IMR-90 (cell line): ENCODE measurements around the gene TEX36. TPM values are rescaled to one million over a fixed set of nuclear protein-coding genes. Genes with fewer than 3 reads are reported as not detected.

ENCODE experiments used
- ATAC-seq: fragments of 200-7000 bp; cut with Tn5 transposase; 2 replicates; pipeline ENCODE4 v1.9.1; 2020; ENCODE audit warnings: low read depth, mild to moderate bottlenecking, moderate library complexity
- BruUV-seq: library from RNA; stranded (reverse); fragments of 400-500 nt; replicated peaks from 2 replicates; lab custom pipeline; 2021; lab: Mats Ljungman, UMichigan
- CTCF ChIA-PET: fragments of 300-600 bp; formaldehyde crosslinking; extraction: SDS; loops from one replicate; lab custom pipeline; 2021; ENCODE audit warnings: antibody characterized with exemption; lab: Yijun Ruan, JAX
- POLR2A ChIA-PET: fragments of 300-600 bp; sonication (Branson Sonifier 250); formaldehyde crosslinking; loops from one replicate; lab custom pipeline; 2022; ENCODE audit warnings: antibody characterized with exemption; ENCODE audit not compliant: unreplicated experiment; lab: Charles Lee
- DNase-seq: peaks from one replicate; pipeline ENCODE4 v3.0.0; 2013
- H2AFZ ChIP-seq: replicated peaks from 2 replicates; pipeline ENCODE3; 2013; ENCODE audit warnings: low read length, mild to moderate bottlenecking; ENCODE audit not compliant: poor library complexity
- H2AK5ac ChIP-seq: 2 replicates; pipeline ENCODE4 v1.6.1; 2013; ENCODE audit warnings: low read depth, low read length, inconsistent platforms
- H2AK9ac ChIP-seq: replicated peaks from 2 replicates; pipeline ENCODE3; 2013; ENCODE audit warnings: mild to moderate bottlenecking, low read depth, low read length, moderate library complexity; ENCODE audit not compliant: poor library complexity
- H2BK120ac ChIP-seq: 2 replicates; pipeline ENCODE4 v1.6.1; 2013; ENCODE audit warnings: low read depth, low read length, inconsistent platforms
- H2BK15ac ChIP-seq: 3 replicates; pipeline ENCODE4 v1.6.1; 2013; ENCODE audit warnings: low read depth, low read length, inconsistent platforms
- H2BK20ac ChIP-seq: 2 replicates; pipeline ENCODE4 v1.6.1; 2013; ENCODE audit warnings: low read depth, mild to moderate bottlenecking, inconsistent platforms, low read length, moderate library complexity
- H2BK5ac ChIP-seq: 2 replicates; pipeline ENCODE4 v1.6.1; 2013; ENCODE audit warnings: mild to moderate bottlenecking, low read depth, low read length, inconsistent platforms; ENCODE audit not compliant: poor library complexity, severe bottlenecking
- H3K14ac ChIP-seq: replicated peaks from 2 replicates; pipeline ENCODE4 v1.6.1; 2013; ENCODE audit warnings: low read depth, low read length, inconsistent platforms
- H3K18ac ChIP-seq: 2 replicates; pipeline ENCODE4 v1.6.1; 2013; ENCODE audit warnings: low read depth, low read length, control low read depth
- H3K23ac ChIP-seq: 2 replicates; pipeline ENCODE4 v1.6.1; 2013; ENCODE audit warnings: low read depth, low read length, inconsistent platforms
- H3K27ac ChIP-seq: 2 replicates; pipeline ENCODE4 v1.5.1; 2013; ENCODE audit warnings: mild to moderate bottlenecking, control low read depth, low read length; ENCODE audit not compliant: insufficient read depth
- H3K27me3 ChIP-seq: 2 replicates; pipeline ENCODE4 v1.6.1; 2013; ENCODE audit warnings: low read length; ENCODE audit not compliant: control insufficient read depth, insufficient read depth
- H3K36me3 ChIP-seq: 2 replicates; pipeline ENCODE4 v1.6.1; 2013; ENCODE audit warnings: low read length, mixed read lengths; ENCODE audit not compliant: control insufficient read depth, insufficient read depth
- H3K4ac ChIP-seq: 2 replicates; pipeline ENCODE4 v1.6.1; 2013; ENCODE audit warnings: low read depth, low read length, inconsistent platforms
- H3K4me1 ChIP-seq: 2 replicates; pipeline ENCODE4 v1.6.1; 2013; ENCODE audit warnings: low read length, mixed read lengths; ENCODE audit not compliant: control insufficient read depth, insufficient read depth
- H3K4me2 ChIP-seq: 2 replicates; pipeline ENCODE4 v1.6.1; 2013; ENCODE audit warnings: low read depth, mild to moderate bottlenecking, control low read depth, low read length, moderate library complexity
- H3K4me3 ChIP-seq: 2 replicates; pipeline ENCODE4 v1.5.1; 2013; ENCODE audit warnings: low read depth, mild to moderate bottlenecking, control low read depth, low read length, moderate library complexity; ENCODE audit not compliant: insufficient read depth
- H3K56ac ChIP-seq: 2 replicates; pipeline ENCODE4 v1.6.1; 2013; ENCODE audit warnings: low read length, inconsistent platforms; ENCODE audit not compliant: insufficient read depth; ENCODE audit errors: extremely low read depth
- H3K79me1 ChIP-seq, 2 experiments: 2 replicates each; pipeline ENCODE4 v1.6.1; 2013; ENCODE audit warnings: low read length in 2 of 2, inconsistent platforms in 1 of 2, low read depth in 1 of 2
- H3K9ac ChIP-seq: 2 replicates; pipeline ENCODE4 v1.6.1; 2013; ENCODE audit warnings: low read depth, low read length, control low read depth
- H3K9me1 ChIP-seq: 2 replicates; pipeline ENCODE4 v1.6.1; 2013; ENCODE audit warnings: low read length, inconsistent platforms; ENCODE audit not compliant: insufficient read depth
- H3K9me3 ChIP-seq: 2 replicates; pipeline ENCODE4 v1.6.1; 2013; ENCODE audit warnings: low read length; ENCODE audit not compliant: control insufficient read depth, insufficient read depth
- H4K20me1 ChIP-seq: 2 replicates; pipeline ENCODE4 v1.6.1; 2013; ENCODE audit warnings: low read length, inconsistent platforms; ENCODE audit not compliant: insufficient read depth
- H4K5ac ChIP-seq: 2 replicates; pipeline ENCODE4 v1.6.1; 2013; ENCODE audit warnings: mild to moderate bottlenecking, low read depth, low read length, control low read depth
- H4K8ac ChIP-seq, 2 experiments: 2 replicates each; pipeline ENCODE4 v1.6.1; 2013; ENCODE audit warnings: low read depth in 2 of 2, low read length in 2 of 2, control low read depth in 1 of 2, inconsistent platforms in 1 of 2
- H4K91ac ChIP-seq: 2 replicates; pipeline ENCODE4 v1.6.1; 2013; ENCODE audit warnings: low read depth, low read length, inconsistent platforms; ENCODE audit not compliant: insufficient read depth
- BHLHE40 ChIP-seq: fragments of 150-350 bp; IDR thresholded peaks from 2 replicates; pipeline ENCODE4 v1.6.1; 2016; ENCODE audit warnings: mild to moderate bottlenecking, low read depth, low read length
- CEBPB ChIP-seq: IDR thresholded peaks from 2 replicates; pipeline ENCODE4 v1.6.1; 2012; ENCODE audit warnings: low read depth, low read length, improper control_type of control experiment
- CHD1 ChIP-seq: IDR thresholded peaks from 2 replicates; pipeline ENCODE4 v1.6.1; 2012; ENCODE audit warnings: low read depth, low read length, improper control_type of control experiment
- CTCF ChIP-seq: conservative IDR thresholded peaks from 2 replicates; pipeline ENCODE4 v1.5.1; 2012; ENCODE audit warnings: mild to moderate bottlenecking, low read depth, low read length, improper control_type of control experiment
- ELK1 ChIP-seq: fragments of 150-350 bp; IDR thresholded peaks from 2 replicates; pipeline ENCODE4 v1.6.1; 2016; ENCODE audit warnings: low read depth, mild to moderate bottlenecking, low read length, moderate library complexity, borderline replicate concordance
- FOS ChIP-seq: fragments of 150-350 bp; IDR thresholded peaks from 2 replicates; pipeline ENCODE4 v1.6.1; 2016; ENCODE audit warnings: low read depth, low read length
- MAFK ChIP-seq: IDR thresholded peaks from 2 replicates; pipeline ENCODE4 v1.6.1; 2012; ENCODE audit warnings: low read depth, low read length, improper control_type of control experiment
- MAZ ChIP-seq: IDR thresholded peaks from 2 replicates; pipeline ENCODE4 v1.6.1; 2012; ENCODE audit warnings: low read depth, mild to moderate bottlenecking, low read length, improper control_type of control experiment, moderate library complexity, borderline replicate concordance
- MXI1 ChIP-seq: IDR thresholded peaks from 2 replicates; pipeline ENCODE4 v1.6.1; 2012; ENCODE audit warnings: low read depth, mild to moderate bottlenecking, low read length, moderate library complexity, borderline replicate concordance
- NFE2L2 ChIP-seq: fragments of 150-350 bp; IDR thresholded peaks from 2 replicates; pipeline ENCODE4 v1.6.1; 2016; ENCODE audit warnings: low read depth, mild to moderate bottlenecking, low read length
- POLR2A ChIP-seq: IDR thresholded peaks from 2 replicates; pipeline ENCODE4 v1.6.1; 2012; ENCODE audit warnings: mild to moderate bottlenecking, low read depth, low read length
- RAD21 ChIP-seq: IDR thresholded peaks from 2 replicates; pipeline ENCODE4 v1.6.1; 2012; ENCODE audit warnings: low read length, improper control_type of control experiment
- RCOR1 ChIP-seq: IDR thresholded peaks from 2 replicates; pipeline ENCODE4 v1.6.1; 2012; ENCODE audit warnings: mild to moderate bottlenecking, low read length, improper control_type of control experiment; ENCODE audit not compliant: insufficient replicate concordance
- RFX5 ChIP-seq: IDR thresholded peaks from 2 replicates; pipeline ENCODE4 v1.8.0; 2012; ENCODE audit warnings: low read depth, mild to moderate bottlenecking, low read length, moderate library complexity
- SMC3 ChIP-seq: fragments of 150-350 bp; IDR thresholded peaks from 2 replicates; pipeline ENCODE4 v1.6.1; 2016; ENCODE audit warnings: low read depth, mild to moderate bottlenecking, antibody characterized with exemption, low read length, moderate library complexity
- USF2 ChIP-seq: fragments of 150-350 bp; IDR thresholded peaks from 2 replicates; pipeline ENCODE4 v1.6.1; 2017; ENCODE audit warnings: mild to moderate bottlenecking, antibody characterized with exemption, low read length, low read depth
- WGBS, 2 experiments: methylation state at CpG; one replicate each; pipeline versions ENCODE4 v1.1.5 to v1.1.7; 2013; ENCODE audit warnings: missing lambda C conversion rate in 2 of 2; ENCODE audit not compliant: insufficient read length in 1 of 2; ENCODE audit errors: extremely low coverage in 2 of 2; 5-methylcytosine and 5-hydroxymethylcytosine counted together
- dilution Hi-C: fragments of 300-500 bp; cut with HindIII; formaldehyde crosslinking; loops from one replicate; pipeline ENCODE4 v1.14.3; 2018; ENCODE audit warnings: low sequenced_read_pairs; ENCODE audit not compliant: unreplicated experiment
- in situ Hi-C: fragments of 300-500 bp; cut with MboI; formaldehyde crosslinking; loops from 3 replicates; pipeline ENCODE4 v1.14.3; 2019; ENCODE audit warnings: low sequenced_read_pairs, inconsistent platforms, mixed read lengths
- intact Hi-C: fragments of 100-400 bp; cut with micrococcal nuclease; formaldehyde crosslinking; loops from 2 replicates; pipeline ENCODE4 v1.10.0; 2022
- polyA plus RNA-seq, 3 experiments: library from polyadenylated mRNA; depleted of rRNA; stranded (reverse); fragments of >200 nt; gene quantifications; 2 replicates each; pipeline ENCODE4 v1.2.3, GENCODE V29; 2012; ENCODE audit warnings: low replicate concordance in 1 of 3
- total RNA-seq: library from RNA; depleted of rRNA; stranded (reverse); fragments of >200 nt; gene quantifications from 2 replicates; pipeline ENCODE4 v1.2.3, GENCODE V29; 2012

Gene TEX36
- total and polyA plus RNA-seq, 2 of the 4 experiments (the other 2 are of a cell fraction), result not detected

- intact Hi-C loops, result no loop called here
- in situ Hi-C loops, result no loop called here
- Histone ChIP-seq H3K36me3 (no peaks in the 10 kb centered on the region), H3K4me3 (no peak overlapping the region), H3K4me2 (no peak overlapping the region), H4K8ac (no peak overlapping the region), H2BK15ac (no peak overlapping the region), H4K5ac (no peak overlapping the region), H4K91ac (no peak overlapping the region), H2AFZ (no peak overlapping the region), H3K18ac (no peak overlapping the region), H3K14ac (no peak overlapping the region), H3K79me1 (no peaks in the 10 kb centered on the region), H4K20me1 (no peaks in the 10 kb centered on the region), H3K9me3 (no peaks in the 10 kb centered on the region), H3K56ac (no peak overlapping the region), H2BK20ac (no peak overlapping the region), H2BK120ac (no peak overlapping the region), H3K27me3 (no peaks in the 10 kb centered on the region), H3K9ac (no peak overlapping the region), H2BK5ac (no peak overlapping the region), H2AK5ac (no peak overlapping the region), H3K23ac (no peak overlapping the region), H3K9me1 (no peaks in the 10 kb centered on the region), H3K27ac (no peak overlapping the region), H2AK9ac (no peak overlapping the region), H3K4ac (no peak overlapping the region), H3K4me1 (no peaks in the 10 kb centered on the region)
- DNase-seq (no peak), ATAC-seq (no peak)
- no CpG with 5 or more reads among the region's 2 CpGs for WGBS, 2 experiments
- dilution Hi-C loops, result no loop called here
- no peak for TF ChIP-seq RAD21
- TF ChIP-seq MAFK, result no peak
- TF ChIP-seq MXI1, result no peak
- no peak for TF ChIP-seq MAZ
- TF ChIP-seq SMC3, result no peak
- no peak for TF ChIP-seq FOS
- no peak for TF ChIP-seq RFX5
- no peak for TF ChIP-seq NFE2L2
- TF ChIP-seq CHD1, result no peak
- TF ChIP-seq RCOR1, result no peak
- no peak for TF ChIP-seq USF2
- no peak for TF ChIP-seq CTCF
- no peak for TF ChIP-seq POLR2A
- TF ChIP-seq BHLHE40, result no peak
- no peak for TF ChIP-seq CEBPB
- TF ChIP-seq ELK1, result no peak
- BruUV-seq, result no TSS peak
- CTCF ChIA-PET, result no interaction called here
- POLR2A ChIA-PET, result no interaction called here
Observed at GRCh38 chr10:125611216-125611615, 71.7 kb downstream of the TEX36 start.
